GM04504 (cell line): ENCODE data around the gene SELENOO.

ENCODE experiments used
- DNase-seq: peaks from one replicate; pipeline ENCODE4 v3.0.0-alpha.2; 2012; ENCODE audit warnings: low read depth

The SELENOO gene

DNA sequence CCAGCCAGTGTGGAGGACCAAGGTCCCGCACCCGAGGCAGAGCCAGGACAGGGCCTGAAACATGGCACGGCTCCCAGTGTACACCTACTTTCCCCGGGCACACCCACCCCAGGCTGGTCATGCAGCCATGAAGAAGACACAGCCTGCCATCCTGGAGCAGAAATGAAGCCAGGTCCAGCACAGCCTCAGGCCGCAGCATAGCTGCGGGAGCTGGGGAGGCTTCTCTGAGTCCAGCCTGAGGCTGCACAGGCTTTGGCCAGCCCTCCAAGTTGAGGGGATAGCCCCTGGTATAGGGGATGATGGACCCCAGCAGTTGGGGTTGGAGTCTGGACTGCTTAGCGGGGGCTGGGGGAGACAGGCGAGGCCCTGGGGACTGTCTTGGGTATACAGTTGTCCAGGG lies 53.1 kb downstream of the SELENOO start:
- no peak for DNase-seq

GRCh38 chr22:50255099-50255498 lies 54.3 kb downstream of the SELENOO start:
- DNase-seq = no peak

DNA sequence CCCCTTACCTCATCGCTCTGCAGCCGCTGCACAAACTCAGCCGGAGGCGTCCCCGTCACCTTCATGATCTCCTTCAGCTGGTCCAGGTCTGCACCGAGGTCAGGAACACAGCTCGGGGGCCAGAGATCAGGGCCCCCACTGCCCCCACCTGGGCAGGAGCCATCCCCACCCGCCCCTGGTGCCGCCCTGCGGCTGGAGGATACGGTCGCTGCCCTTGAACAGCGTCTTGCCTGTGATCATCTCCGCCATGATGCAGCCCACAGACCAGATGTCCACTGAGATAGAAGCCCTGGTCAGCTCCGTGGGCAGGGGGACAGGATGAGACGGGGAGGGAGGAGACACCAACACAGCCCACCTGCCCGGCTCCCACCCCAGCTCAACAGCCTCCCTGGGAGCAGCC lies 54.8 kb downstream of the SELENOO start:
- no peak for DNase-seq

- no peak for DNase-seq
These were observed 55.5 kb downstream of the SELENOO start for GRCh38 chr22:50256258-50256862.

GRCh38 chr22:50257041-50257440 lies 56.2 kb downstream of the SELENOO start:
- no peak for DNase-seq

GRCh38 chr22:50257451-50258360 lies 56.9 kb downstream of the SELENOO start:
- DNase-seq = no peak

GRCh38 chr22:50258361-50259292 lies 57.8 kb downstream of the SELENOO start:
- no peak for DNase-seq

DNA sequence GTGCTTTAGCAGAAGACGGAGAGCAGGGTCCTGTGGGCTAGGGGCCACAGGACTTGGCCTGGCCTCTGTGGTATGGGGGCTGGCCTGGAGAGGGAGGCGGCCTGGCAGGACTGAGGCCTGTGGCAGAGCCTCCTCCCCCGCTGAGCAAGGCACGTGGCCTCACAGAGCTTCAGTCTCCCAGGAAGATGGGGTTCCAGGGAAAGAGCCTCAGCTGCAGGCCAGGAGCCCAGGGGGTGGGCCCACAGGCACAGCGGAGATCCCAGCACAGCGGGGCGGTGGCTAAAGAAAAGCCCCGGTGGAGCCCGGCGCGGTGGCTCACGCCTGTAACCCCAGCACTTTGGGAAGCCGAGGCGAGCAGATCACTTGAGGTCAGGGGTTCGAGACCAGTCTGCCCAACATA lies 58.5 kb downstream of the SELENOO start:
- no peak for DNase-seq

- DNase-seq = no peak
These were observed 59.6 kb downstream of the SELENOO start for GRCh38 chr22:50260434-50260800.

- DNase-seq = no peak
These were observed 60.2 kb downstream of the SELENOO start for GRCh38 chr22:50260801-50261614.

DNA sequence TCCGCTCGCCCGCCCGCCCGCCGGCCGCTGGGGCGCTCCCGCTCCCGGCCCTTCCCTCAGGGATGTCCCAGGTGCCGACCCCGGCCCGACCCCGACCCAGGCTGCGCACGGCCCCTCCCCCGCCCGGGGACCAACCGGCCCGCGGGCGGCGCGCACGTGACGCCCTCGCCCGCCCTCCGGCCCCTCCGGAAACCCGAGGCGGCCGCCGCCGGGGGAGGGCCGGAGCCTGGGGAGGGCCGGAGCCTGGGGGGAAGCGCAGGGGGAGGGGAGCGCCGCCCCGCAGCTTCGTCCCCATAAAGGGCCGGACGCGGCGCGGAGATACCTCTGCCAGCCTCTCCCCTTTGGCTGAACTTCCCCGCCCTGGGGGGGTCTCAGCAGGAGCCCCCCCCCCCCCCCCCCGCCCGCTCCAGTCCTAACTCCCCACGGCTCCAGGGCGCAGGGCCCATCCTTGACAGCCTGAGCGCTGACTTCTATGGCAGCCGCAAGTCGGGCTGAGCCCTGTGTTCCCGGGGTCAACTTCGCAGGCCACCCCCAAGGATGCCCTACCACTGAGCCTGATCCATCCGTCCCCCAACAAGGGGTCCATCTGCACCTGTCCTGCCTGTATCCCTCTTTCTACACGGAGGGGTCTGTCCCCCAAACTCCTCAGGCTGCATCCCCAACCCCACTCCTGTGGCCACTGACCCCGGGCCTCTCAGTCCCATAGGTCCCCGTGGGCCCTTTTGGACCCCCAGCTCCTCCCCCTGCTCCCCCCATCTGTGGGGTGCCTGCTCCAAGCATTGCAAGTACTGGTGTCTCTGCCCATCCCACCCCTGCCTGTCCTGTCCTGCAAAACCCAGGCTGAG lies 61.0 kb downstream of the SELENOO start, which contains the start of gene MAPK12:
Gene MAPK12, minus strand, starts transcription at position 69 of the 845 bp plus-strand sequence. CDS start 174 bp downstream, outside the sequence.
- no peak for DNase-seq

- no peak for DNase-seq
These were observed 61.7 kb downstream of the SELENOO start for GRCh38 chr22:50262460-50262911.

DNA sequence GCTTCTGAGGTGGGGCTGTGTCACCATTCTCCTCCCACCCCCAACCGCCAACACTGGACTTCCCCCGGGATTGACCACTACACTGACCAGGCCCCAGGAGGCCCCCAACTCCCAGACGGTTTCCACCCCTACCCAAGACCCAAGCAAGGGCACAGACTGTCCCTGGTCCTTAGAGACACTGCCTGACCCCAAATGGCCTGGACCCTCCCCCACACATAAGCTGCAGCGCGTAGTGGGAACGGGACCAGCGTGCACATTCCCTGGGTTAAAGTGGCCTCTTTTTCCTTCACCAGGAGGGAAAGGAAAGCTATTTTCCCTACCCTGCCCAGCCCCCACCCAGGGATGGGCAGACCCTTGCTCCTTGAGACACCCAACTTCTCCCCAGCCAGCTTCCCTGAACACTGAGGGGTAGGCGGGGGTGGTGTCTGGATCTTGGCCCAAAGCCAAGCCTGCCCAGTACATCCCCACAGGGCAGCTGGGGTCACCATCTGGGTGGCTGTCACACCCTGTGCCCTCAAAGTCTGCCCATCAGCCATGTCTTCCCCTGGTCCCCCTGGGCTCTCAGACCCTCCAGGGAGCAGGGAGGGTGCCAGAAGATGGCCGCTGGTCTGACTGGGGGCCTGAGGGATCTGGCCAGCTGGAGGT lies 62.3 kb downstream of the SELENOO start:
- DNase-seq = no peak

GRCh38 chr22:50264104-50264745 lies 63.4 kb downstream of the SELENOO start:
- no peak for DNase-seq

DNA sequence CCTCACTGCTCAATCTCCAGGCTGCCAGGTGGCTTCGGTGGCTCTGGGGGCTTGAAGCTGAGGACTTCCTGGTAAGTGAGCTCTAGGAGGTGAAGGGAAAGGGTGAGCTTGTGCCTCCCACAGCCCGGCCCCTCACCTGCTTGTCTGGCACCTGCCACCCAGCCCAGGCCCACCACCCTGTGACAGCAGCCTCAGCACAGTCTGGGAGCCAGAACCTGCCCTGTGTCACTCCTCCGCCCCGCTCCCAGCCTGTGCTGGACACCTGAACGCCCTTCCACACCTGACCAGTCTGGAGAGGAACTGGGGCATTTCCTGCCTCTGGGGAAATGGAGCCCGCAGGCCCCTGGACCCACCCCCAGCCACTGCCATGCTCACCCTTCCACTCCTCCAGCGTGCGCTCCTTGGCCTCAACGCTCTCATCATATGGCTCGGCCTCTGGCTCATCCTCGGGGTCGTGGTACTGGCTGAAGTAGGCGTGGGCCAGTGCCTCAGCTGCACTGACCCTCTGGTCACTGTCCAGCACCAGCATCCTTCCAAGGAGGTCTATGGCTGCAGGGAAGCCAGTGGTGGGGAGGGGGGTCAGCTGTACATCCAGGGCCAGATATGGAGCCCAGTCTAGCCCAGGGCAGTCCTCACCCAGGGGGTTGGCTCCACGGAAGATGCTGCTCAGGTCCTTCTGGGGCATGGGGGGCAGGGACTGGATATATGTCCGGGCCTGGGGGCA lies 64.3 kb downstream of the SELENOO start:
- DNase-seq = no peak

- DNase-seq = no peak
These were observed 66.2 kb downstream of the SELENOO start for GRCh38 chr22:50266994-50267393.
